ENCODE measurements around the gene PIK3C2B. TPM values are rescaled to one million over a fixed set of nuclear protein-coding genes. Genes with fewer than 3 reads are reported as not detected.

Gene PIK3C2B
- total and polyA plus RNA-seq, 7 donors, result 9.2 to 47.6 (median 17.1) TPM

DNA sequence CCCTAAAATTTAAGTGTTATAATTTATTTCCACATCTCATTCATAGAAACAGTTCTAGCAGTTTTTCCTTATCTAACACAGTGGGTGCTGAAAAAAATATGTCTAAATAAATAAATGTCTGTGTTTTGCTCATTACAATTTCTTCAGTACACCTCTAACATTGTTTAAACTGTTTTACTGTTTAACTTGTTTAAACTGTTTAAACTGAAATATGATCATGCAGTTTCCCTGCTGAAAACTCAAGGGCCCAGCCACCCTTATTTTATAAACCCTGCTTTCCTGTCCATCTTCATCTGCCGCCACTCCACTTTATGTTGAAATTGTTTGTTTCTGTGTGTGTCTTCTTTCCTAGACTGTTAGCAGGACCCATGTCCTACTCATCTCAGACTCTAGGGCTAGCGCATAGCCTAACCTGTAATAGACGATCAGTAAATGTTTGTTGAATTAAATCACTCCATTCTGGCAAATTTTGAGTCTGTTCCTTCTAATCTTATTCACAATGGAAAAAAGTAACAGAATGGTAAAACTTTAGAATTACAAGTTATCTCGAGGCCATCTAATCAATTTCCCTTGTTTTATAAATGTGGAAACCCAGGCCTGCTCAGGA lies 9.4 kb upstream of the PIK3C2B start:
- no peak overlapping the region for H3K4me3 ChIP-seq
- peaks cover 0 to 17% (median 5%) of the 10 kb centered on the region in 4 donors for H3K4me1 ChIP-seq
- intact Hi-C loops (cut with DNase I), result loop anchor here (1.0 kb wide), 2 partner anchors 58 to 73 kb away; no protein-coding TSS in a partner anchor
- no peak overlapping the region for H3K27ac ChIP-seq
- no peak for DNase-seq
- H3K36me3 ChIP-seq, result no peaks in the 10 kb centered on the region
- TF ChIP-seq POLR2A (IDR thresholded peaks at IDR 0.05), result no peak
- no peak for TF ChIP-seq POLR2AphosphoS5 (IDR thresholded peaks at IDR 0.05)
- TF ChIP-seq EP300 (IDR thresholded peaks at IDR 0.05), result no peak
- H3K27me3 ChIP-seq, result no peaks in the 10 kb centered on the region
- no peaks in the 10 kb centered on the region for H3K9me3 ChIP-seq
- WGBS, 2 donors, result 86% methylated on average over 4 of the region's 4 CpGs

GRCh38 chr1:204503122-204503912 lies 8.7 kb upstream of the PIK3C2B start:
- WGBS, 2 donors, result 25 to 29% methylated on average over 7 of the region's 7 CpGs
- DNase-seq, result no peak
- Histone ChIP-seq H3K4me3 (no peak overlapping the region), H3K4me1 (peaks cover 0 to 17% (median 5%) of the 10 kb centered on the region in 4 donors), H3K27me3 (no peaks in the 10 kb centered on the region), H3K27ac (no peak overlapping the region), H3K36me3 (no peaks in the 10 kb centered on the region), H3K9me3 (no peaks in the 10 kb centered on the region)
- TF ChIP-seq POLR2AphosphoS5 (IDR thresholded peaks at IDR 0.05) (no peak), EP300 (IDR thresholded peaks at IDR 0.05) (no peak), POLR2A (IDR thresholded peaks at IDR 0.05) (no peak)
- TF ChIP-seq, protein P1, sequence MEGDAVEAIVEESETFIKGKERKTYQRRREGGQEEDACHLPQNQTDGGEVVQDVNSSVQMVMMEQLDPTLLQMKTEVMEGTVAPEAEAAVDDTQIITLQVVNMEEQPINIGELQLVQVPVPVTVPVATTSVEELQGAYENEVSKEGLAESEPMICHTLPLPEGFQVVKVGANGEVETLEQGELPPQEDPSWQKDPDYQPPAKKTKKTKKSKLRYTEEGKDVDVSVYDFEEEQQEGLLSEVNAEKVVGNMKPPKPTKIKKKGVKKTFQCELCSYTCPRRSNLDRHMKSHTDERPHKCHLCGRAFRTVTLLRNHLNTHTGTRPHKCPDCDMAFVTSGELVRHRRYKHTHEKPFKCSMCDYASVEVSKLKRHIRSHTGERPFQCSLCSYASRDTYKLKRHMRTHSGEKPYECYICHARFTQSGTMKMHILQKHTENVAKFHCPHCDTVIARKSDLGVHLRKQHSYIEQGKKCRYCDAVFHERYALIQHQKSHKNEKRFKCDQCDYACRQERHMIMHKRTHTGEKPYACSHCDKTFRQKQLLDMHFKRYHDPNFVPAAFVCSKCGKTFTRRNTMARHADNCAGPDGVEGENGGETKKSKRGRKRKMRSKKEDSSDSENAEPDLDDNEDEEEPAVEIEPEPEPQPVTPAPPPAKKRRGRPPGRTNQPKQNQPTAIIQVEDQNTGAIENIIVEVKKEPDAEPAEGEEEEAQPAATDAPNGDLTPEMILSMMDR (IDR thresholded peaks at IDR 0.05), result peak; percentile 48 to 81 (median 73)
- intact Hi-C loops (cut with DNase I), result loop anchor here (1.0 kb wide), 2 partner anchors 57 to 72 kb away; no protein-coding TSS in a partner anchor

DNA sequence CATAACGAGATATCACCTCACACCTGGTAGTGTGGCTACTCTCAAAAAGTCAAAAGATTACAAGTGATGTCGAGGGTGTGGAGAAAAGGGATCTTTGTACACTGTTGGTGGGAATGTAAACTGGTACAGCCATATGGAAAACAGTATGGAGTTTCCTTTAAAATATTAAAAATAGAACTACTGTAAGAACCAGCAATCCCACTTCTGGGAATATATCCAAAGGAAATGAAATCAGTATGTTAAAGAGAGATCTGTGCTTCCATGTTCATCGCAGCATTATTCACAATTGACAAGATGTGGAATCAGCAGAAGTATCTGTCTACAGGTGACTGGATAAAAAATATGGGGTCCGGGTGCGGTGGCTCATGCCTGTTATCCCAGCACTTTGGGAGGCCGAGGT lies 7.6 kb upstream of the PIK3C2B start:
- TF ChIP-seq, protein P1 (IDR thresholded peaks at IDR 0.05), result no peak
- TF ChIP-seq EP300 (IDR thresholded peaks at IDR 0.05) (no peak), POLR2A (IDR thresholded peaks at IDR 0.05) (no peak), POLR2AphosphoS5 (IDR thresholded peaks at IDR 0.05) (no peak)
- intact Hi-C loops (cut with DNase I), result no loop called here
- Histone ChIP-seq H3K4me1 (peaks cover 0 to 12% (median 3%) of the 10 kb centered on the region in 4 donors), H3K4me3 (no peak overlapping the region), H3K27ac (no peak overlapping the region), H3K27me3 (no peaks in the 10 kb centered on the region), H3K9me3 (no peaks in the 10 kb centered on the region), H3K36me3 (no peaks in the 10 kb centered on the region)
- DNase-seq, result no peak
- 89 to 92% methylated on average over 6 of the region's 6 CpGs for WGBS, 2 donors

DNA sequence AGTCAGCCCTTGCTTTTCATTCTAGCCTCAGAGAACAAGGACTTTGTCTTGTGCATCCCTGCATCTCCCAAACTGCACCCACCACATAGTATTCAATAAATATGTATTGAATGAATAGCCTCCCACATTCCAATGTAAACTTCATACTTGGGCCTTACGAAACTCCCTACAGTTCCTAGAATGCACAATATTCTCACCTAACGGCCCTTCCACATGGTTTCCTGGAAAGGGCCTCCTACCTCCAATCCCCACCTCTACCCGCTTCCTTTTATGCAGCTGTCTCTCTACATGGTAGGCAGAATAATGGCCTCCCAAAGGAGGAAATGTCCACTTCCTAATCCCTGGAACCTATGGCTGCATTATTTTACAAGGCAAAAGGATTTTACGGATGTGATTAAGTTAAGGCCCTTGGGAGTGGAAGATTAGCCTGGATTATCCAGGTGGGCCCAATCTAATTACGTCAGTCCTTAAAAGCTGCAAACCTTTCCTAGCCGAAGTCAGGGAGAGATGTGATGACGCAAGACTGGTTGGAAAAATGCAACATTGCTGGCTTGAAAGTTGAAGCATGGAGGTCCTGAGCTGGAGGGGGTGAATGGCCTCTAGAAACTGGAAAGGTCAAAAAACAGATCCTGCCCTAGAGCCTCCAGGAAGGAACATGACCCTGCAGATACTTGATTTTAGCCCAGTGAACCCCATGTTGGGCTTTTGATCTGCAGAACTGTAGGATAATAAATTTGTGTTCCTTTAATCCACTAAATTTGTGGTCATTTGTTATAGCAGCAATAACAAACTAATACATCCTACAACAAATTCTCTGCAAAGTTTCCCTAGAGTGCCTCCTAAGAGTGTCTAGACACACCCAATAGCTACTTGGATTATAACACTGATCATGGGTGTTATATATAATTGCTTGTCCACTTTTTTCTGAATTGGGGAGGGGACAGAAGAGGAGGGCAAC lies 5.2 kb upstream of the PIK3C2B start:
- intact Hi-C loops (cut with DNase I), result no loop called here
- H3K36me3 ChIP-seq, result no peaks in the 10 kb centered on the region
- H3K4me3 ChIP-seq, result no peak overlapping the region
- no peak overlapping the region for H3K27ac ChIP-seq
- no peak for TF ChIP-seq POLR2AphosphoS5 (IDR thresholded peaks at IDR 0.05)
- TF ChIP-seq POLR2A (IDR thresholded peaks at IDR 0.05), result no peak
- TF ChIP-seq, protein P1 (IDR thresholded peaks at IDR 0.05), result no peak
- TF ChIP-seq EP300 (IDR thresholded peaks at IDR 0.05), result no peak
- no peaks in the 10 kb centered on the region for H3K9me3 ChIP-seq
- WGBS, 2 donors, result 91 to 92% methylated on average over 7 of the region's 7 CpGs
- H3K27me3 ChIP-seq, result no peaks in the 10 kb centered on the region
- H3K4me1 ChIP-seq, result peaks cover 0 to 16% (median 4%) of the 10 kb centered on the region in 4 donors
- DNase-seq, result no peak

Measured in sigmoid colon (tissue), 7 donors.